Mesothelial cell of epicardium (in vitro differentiated cells): ENCODE results near the gene SLC2A2. TPM values are rescaled to one million over a fixed set of nuclear protein-coding genes. Genes with fewer than 3 reads are reported as not detected.

Experiments used
- DNase-seq, 2 experiments: peaks; one replicate each; pipeline ENCODE4 v3.0.0; 2021; ENCODE audit warnings: low spot score in 2 of 2; ENCODE audit not compliant: unreplicated experiment in 2 of 2
- H3K27ac Mint-ChIP-seq: 2 replicates; pipeline ENCODE4 v1.8.0; 2021; ENCODE audit warnings: mixed read lengths
- H3K27me3 Mint-ChIP-seq: 2 replicates; pipeline ENCODE4 v1.8.0; 2021; ENCODE audit warnings: low read depth, mixed read lengths
- H3K36me3 Mint-ChIP-seq: 2 replicates; pipeline ENCODE4 v1.8.0; 2021; ENCODE audit warnings: mixed read lengths
- H3K4me1 Mint-ChIP-seq: 2 replicates; pipeline ENCODE4 v1.8.0; 2021; ENCODE audit warnings: mixed read lengths
- H3K4me3 Mint-ChIP-seq: 2 replicates; pipeline ENCODE4 v1.8.0; 2021; ENCODE audit warnings: mild to moderate bottlenecking, moderate library complexity, mixed read lengths
- H3K9me3 Mint-ChIP-seq: 2 replicates; pipeline ENCODE4 v1.8.0; 2021; ENCODE audit warnings: mixed read lengths
- total RNA-seq: library from RNA; stranded (reverse); gene quantifications from 3 replicates; pipeline ENCODE4 v1.2.1, GENCODE V29; 2021
- TF ChIP-seq, protein P1 (sequence below): fragments of 200-600 bp; sonication (generic); IDR thresholded peaks from one replicate; pipeline ENCODE4 v1.5.0; 2021; ENCODE audit warnings: antibody characterized with exemption; ENCODE audit not compliant: unreplicated experiment

SLC2A2 gene
- total RNA-seq, 1 donor from 2014 or later = not detected

DNA sequence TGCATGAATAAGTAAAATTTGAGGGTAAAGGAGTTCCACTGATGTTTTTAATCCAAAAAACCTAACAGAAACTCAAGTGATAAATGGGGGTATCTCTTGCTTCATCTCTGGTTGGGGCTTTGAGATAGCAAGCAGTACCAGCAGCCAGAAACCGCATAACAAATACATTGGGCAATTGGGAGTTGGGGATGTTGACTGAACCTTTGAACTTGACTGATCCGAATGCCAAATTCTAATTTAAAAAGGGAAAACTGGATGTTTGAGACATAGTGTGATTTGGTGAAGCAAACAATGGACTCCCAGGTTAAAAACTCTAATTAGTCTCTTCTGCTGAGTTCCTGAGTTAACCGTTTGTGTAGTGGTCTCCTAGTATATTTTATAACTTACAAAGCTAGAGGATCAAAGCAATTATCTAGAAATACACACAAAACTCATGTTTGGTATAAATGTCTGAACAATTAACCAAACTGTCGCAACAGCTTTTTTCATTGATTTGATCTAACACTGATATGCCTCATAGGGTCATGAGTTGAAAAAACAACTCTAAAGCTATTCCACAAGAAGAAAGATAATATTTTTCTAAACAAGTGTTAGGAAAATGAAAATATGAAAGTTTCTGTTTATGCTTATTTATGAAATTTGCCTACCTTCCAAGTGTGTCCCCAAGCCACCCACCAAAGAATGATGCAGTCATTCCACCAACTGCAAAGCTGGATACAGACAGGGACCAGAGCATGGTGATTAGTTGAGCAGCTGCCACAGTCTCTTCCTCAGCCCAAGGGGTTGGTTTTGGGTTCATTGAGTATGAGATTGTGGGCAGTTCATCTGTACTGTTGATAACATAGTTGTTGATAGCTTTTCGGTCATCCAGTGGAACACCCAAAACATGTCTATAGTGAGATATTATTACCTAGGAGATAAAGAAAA, 12.4 kb downstream of the SLC2A2 start:
- TF ChIP-seq, protein P1, sequence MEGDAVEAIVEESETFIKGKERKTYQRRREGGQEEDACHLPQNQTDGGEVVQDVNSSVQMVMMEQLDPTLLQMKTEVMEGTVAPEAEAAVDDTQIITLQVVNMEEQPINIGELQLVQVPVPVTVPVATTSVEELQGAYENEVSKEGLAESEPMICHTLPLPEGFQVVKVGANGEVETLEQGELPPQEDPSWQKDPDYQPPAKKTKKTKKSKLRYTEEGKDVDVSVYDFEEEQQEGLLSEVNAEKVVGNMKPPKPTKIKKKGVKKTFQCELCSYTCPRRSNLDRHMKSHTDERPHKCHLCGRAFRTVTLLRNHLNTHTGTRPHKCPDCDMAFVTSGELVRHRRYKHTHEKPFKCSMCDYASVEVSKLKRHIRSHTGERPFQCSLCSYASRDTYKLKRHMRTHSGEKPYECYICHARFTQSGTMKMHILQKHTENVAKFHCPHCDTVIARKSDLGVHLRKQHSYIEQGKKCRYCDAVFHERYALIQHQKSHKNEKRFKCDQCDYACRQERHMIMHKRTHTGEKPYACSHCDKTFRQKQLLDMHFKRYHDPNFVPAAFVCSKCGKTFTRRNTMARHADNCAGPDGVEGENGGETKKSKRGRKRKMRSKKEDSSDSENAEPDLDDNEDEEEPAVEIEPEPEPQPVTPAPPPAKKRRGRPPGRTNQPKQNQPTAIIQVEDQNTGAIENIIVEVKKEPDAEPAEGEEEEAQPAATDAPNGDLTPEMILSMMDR = no peak
- Mint-ChIP-seq H3K4me1 (peaks cover 6% of the 10 kb centered on the region), H3K27ac (no peak overlapping the region), H3K27me3 (no peaks in the 10 kb centered on the region), H3K4me3 (no peak overlapping the region), H3K36me3 (no peaks in the 10 kb centered on the region), H3K9me3 (no peaks in the 10 kb centered on the region)
- no peak for DNase-seq

DNA sequence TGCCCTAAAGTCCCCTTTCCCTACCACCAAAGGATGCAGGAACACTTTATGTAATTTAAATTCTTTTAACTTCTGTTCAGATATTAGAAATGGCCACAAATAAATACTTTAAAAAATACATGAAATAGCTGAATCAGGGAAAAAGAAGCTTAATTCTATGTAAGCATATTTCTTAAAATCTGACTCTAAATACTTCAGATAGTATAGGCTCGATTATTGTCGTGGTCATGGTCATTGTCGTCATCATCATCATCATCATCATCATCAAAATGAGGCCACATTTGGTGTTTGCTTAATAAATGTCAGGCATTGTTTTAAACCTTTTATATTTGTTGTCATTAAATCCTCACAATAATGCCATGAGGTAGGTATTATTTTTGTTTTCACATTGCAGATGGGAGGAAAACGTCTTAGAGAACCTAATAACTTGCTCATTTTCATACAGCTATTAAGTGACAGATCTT, 14.6 kb downstream of the SLC2A2 start:
- H3K36me3 Mint-ChIP-seq = no peaks in the 10 kb centered on the region

DNA sequence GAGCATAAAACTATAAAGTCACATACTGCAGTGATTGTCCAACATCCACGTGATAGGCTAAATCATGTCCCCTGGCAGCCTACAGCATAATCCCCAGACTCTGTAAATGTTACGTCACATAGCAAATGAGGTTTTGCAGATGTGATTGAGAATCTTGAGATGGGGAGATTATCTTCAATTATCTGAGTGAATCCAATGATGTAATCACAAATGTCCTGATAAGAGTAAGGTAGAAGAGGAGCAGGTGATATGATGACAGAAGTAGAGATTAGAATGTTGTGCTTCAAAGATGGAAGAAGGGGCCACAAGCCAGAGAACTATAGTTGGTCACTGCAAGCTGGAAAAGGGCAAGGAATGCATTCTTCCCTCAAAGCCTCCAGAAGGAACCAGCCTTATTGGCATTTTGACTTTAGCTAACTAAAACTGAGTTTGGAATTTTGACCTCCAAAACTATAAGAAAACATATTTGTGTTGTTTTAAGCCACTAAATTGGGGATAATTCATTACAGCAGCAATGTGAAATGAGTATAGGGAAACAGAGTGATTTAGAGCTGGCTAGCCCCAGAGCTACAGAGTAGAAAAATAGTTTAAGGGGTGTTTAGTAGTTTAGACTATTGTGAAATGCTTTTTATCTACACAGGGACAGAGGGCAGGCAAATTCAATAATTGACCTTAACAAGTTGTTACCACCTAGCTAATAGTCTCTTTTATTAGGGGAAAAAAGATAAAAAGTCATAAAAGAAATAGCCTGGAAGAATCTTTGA, 15.2 kb downstream of the SLC2A2 start:
- no peaks in the 10 kb centered on the region for H3K9me3 Mint-ChIP-seq
- no peaks in the 10 kb centered on the region for H3K36me3 Mint-ChIP-seq
- H3K4me3 Mint-ChIP-seq = no peak overlapping the region
- no peak overlapping the region for H3K27ac Mint-ChIP-seq
- no peaks in the 10 kb centered on the region for H3K4me1 Mint-ChIP-seq
- H3K27me3 Mint-ChIP-seq = no peaks in the 10 kb centered on the region
- no peak for DNase-seq
- TF ChIP-seq, protein P1 = no peak

More for the DNA sequence above, 14.6 kb downstream of the SLC2A2 start:
- no peak for DNase-seq
- H3K27me3 Mint-ChIP-seq = no peaks in the 10 kb centered on the region
- TF ChIP-seq, protein P1 = no peak
- H3K9me3 Mint-ChIP-seq = no peaks in the 10 kb centered on the region
- no peak overlapping the region for H3K27ac Mint-ChIP-seq
- no peak overlapping the region for H3K4me3 Mint-ChIP-seq
- H3K4me1 Mint-ChIP-seq = no peaks in the 10 kb centered on the region

DNA sequence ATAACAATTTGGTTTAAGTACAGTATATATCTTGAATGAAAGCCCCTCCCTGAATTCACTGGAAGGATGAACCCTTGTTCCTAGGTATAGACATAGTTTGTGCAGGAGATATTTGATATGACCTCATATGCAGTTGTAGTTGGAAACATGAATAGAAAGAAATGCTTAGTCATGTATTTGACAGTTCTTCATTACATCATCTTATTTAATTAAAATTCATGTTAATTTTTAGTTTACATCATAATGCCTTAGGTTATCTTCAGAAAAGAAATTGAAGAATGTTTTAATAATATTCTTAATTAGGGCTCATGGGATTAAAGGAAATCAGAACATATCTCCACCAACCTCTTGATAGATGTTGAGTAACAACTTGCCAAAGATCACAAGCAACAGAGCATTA, 19.2 kb downstream of the SLC2A2 start:
- no peak overlapping the region for H3K4me3 Mint-ChIP-seq
- no peaks in the 10 kb centered on the region for H3K27me3 Mint-ChIP-seq
- no peaks in the 10 kb centered on the region for H3K4me1 Mint-ChIP-seq
- no peak for DNase-seq
- H3K36me3 Mint-ChIP-seq = no peaks in the 10 kb centered on the region
- H3K27ac Mint-ChIP-seq = no peak overlapping the region
- TF ChIP-seq, protein P1 = no peak
- no peaks in the 10 kb centered on the region for H3K9me3 Mint-ChIP-seq

DNA sequence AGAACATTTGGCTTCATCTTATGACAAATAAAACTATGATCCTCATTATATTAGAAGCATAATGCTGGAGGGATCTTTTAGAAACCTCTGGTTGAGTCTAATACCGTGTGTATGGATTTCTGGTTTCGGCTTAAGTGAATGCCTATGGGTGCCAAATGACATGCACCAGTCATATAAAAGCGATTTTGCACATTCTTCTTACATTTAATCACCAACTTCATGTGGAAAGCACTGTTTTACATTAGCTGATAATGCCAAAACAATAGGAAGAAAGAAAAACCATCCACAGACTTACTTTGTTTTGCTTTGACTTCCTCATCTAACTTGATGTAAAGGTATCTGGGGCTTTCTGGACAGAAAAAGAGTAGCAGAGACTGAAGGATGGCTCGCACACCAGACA, 20.9 kb downstream of the SLC2A2 start:
- Mint-ChIP-seq H3K36me3 (no peaks in the 10 kb centered on the region), H3K4me3 (no peak overlapping the region), H3K4me1 (no peaks in the 10 kb centered on the region), H3K9me3 (no peaks in the 10 kb centered on the region), H3K27me3 (no peaks in the 10 kb centered on the region), H3K27ac (no peak overlapping the region)
- DNase-seq = no peak
- TF ChIP-seq, protein P1 = no peak
